HCT116 (cell line): Measurements from ENCODE around the gene CEACAM5. TPM values are rescaled to one million over a fixed set of nuclear protein-coding genes. Genes with fewer than 3 reads are reported as not detected.

ENCODE experiments used
- ATAC-seq: fragments of 200-7000 bp; cut with Tn5 transposase; 2 replicates; pipeline ENCODE4 v1.9.1; 2020; ENCODE audit warnings: mild to moderate bottlenecking, moderate library complexity
- BruUV-seq: library from RNA; stranded (reverse); fragments of 400-500 nt; replicated peaks from 2 replicates; lab custom pipeline; 2021; lab: Mats Ljungman, UMichigan
- CTCF ChIA-PET: fragments of 300-600 bp; sonication (Branson Sonifier 250); formaldehyde crosslinking; loops from one replicate; lab custom pipeline; 2021; ENCODE audit warnings: antibody characterized with exemption; lab: Charles Lee
- POLR2A ChIA-PET: fragments of 300-600, 350-600 bp; sonication (Branson Sonifier 250); formaldehyde crosslinking; loops from one replicate; lab custom pipeline; 2021; ENCODE audit warnings: antibody characterized with exemption; lab: Charles Lee
- RAD21 ChIA-PET, 2 experiments: fragments of 300-600 bp; sonication (Branson Sonifier 250); formaldehyde crosslinking; loops; one replicate each; lab custom pipeline; 2023; ENCODE audit warnings: low total read pairs in 2 of 2; ENCODE audit not compliant: uncharacterized antibody in 2 of 2, unreplicated experiment in 2 of 2, low non-redundant PET in 1 of 2; lab: Charles Lee
- DNase-seq: peaks from one replicate; pipeline ENCODE4 v3.0.0-alpha.2; 2010; ENCODE audit warnings: low read depth, low spot score
- H2AFZ ChIP-seq: fragments of 200-600 bp; shearing (Covaris generic), sonication (generic); 2 replicates; pipeline ENCODE4 v1.6.1; 2017; ENCODE audit warnings: low read depth, mixed run types, mixed read lengths, antibody characterized with exemption, low read length; ENCODE audit not compliant: poor library complexity, severe bottlenecking
- H3K27ac ChIP-seq: 2 replicates; pipeline ENCODE4 v1.5.1; 2012; ENCODE audit warnings: low read depth, low read length
- H3K27me3 ChIP-seq: fragments of 200-600 bp; sonication (generic); 2 replicates; pipeline ENCODE4 v1.6.1; 2016; ENCODE audit warnings: mixed run types, low read length, mixed read lengths; ENCODE audit not compliant: insufficient read depth
- H3K36me3 ChIP-seq, 2 experiments: fragments of 200-500 bp in 1 of 2; fragments of 200-600 bp in 1 of 2; sonication (Bioruptor generic) in 1 of 2; sonication (generic) in 1 of 2; 2 replicates each; pipeline versions ENCODE4 v1.5.1 to v1.6.1; 2014 to 2016; ENCODE audit warnings: low read length in 2 of 2, inconsistent platforms in 1 of 2, mixed read lengths in 1 of 2, mixed run types in 1 of 2; ENCODE audit not compliant: insufficient read depth in 2 of 2, control insufficient read depth in 1 of 2
- H3K4me1 ChIP-seq, 2 experiments: fragments of 200-600 bp in 1 of 2; sonication (generic) in 1 of 2; 2 replicates each; pipeline versions ENCODE4 v1.5.1 to v1.6.1; 2012 to 2017; ENCODE audit warnings: low read length in 2 of 2, inconsistent platforms in 1 of 2, mild to moderate bottlenecking in 1 of 2, mixed read lengths in 1 of 2, mixed run types in 1 of 2, moderate library complexity in 1 of 2; ENCODE audit not compliant: insufficient read depth in 2 of 2, control insufficient read depth in 1 of 2
- H3K4me2 ChIP-seq: fragments of 200-600 bp; sonication (generic); 2 replicates; pipeline ENCODE4 v1.6.1; 2017; ENCODE audit warnings: mixed run types, low read length, mixed read lengths
- H3K4me3 ChIP-seq, 2 experiments: fragments of 200-600 bp in 1 of 2; sonication (generic) in 1 of 2; replicated peaks in 1 of 2; 2 replicates each; pipeline ENCODE4 v1.5.1; 2011 to 2016; ENCODE audit warnings: low read length in 2 of 2, control low read depth in 1 of 2, low read depth in 1 of 2, mild to moderate bottlenecking in 1 of 2, mixed read lengths in 1 of 2, mixed run types in 1 of 2
- H3K79me2 ChIP-seq: fragments of 200-600 bp; sonication (generic); 2 replicates; pipeline ENCODE4 v1.6.1; 2017; ENCODE audit warnings: mild to moderate bottlenecking, mixed run types, low read length, moderate library complexity, mixed read lengths; ENCODE audit not compliant: insufficient read depth
- H3K9ac ChIP-seq: fragments of 200-600 bp; sonication (generic); 2 replicates; pipeline ENCODE4 v1.6.1; 2016; ENCODE audit warnings: low read length, mixed read lengths
- H3K9me2 ChIP-seq: fragments of 200-600 bp; sonication (generic), shearing (Covaris generic); 2 replicates; pipeline ENCODE4 v1.6.1; 2017; ENCODE audit warnings: mixed run types, mild to moderate bottlenecking, moderate library complexity; ENCODE audit not compliant: insufficient read depth
- H3K9me3 ChIP-seq, 2 experiments: fragments of 200-500 bp in 1 of 2; fragments of 200-600 bp in 1 of 2; sonication (Bioruptor generic) in 1 of 2; sonication (generic) in 1 of 2; 2 replicates each; pipeline ENCODE4 v1.6.1; 2014 to 2017; ENCODE audit warnings: low read length in 2 of 2, mixed read lengths in 2 of 2, inconsistent platforms in 1 of 2, low read depth in 1 of 2, mild to moderate bottlenecking in 1 of 2, mixed run types in 1 of 2, moderate library complexity in 1 of 2; ENCODE audit not compliant: control insufficient read depth in 1 of 2, insufficient read depth in 1 of 2
- H4K20me1 ChIP-seq: fragments of 200-600 bp; sonication (generic), shearing (Covaris generic); 2 replicates; pipeline ENCODE4 v1.6.1; 2017; ENCODE audit warnings: mixed run types, mild to moderate bottlenecking, moderate library complexity; ENCODE audit not compliant: insufficient read depth
- EZH2 ChIP-seq: fragments of 200-600 bp; sonication (generic); IDR thresholded peaks from 2 replicates; pipeline ENCODE4 v1.6.1; 2017; ENCODE audit warnings: antibody characterized with exemption, mixed run types
- EZH2phosphoT487 ChIP-seq: fragments of 200-600 bp; IDR thresholded peaks from 2 replicates; pipeline ENCODE4 v1.6.1; 2018; ENCODE audit warnings: antibody characterized with exemption, borderline replicate concordance
- FOSL1 ChIP-seq: IDR thresholded peaks from 2 replicates; pipeline ENCODE4 v1.6.1; 2012; ENCODE audit warnings: low read depth
- TCF7L2 ChIP-seq: IDR thresholded peaks from 2 replicates; pipeline ENCODE4 v1.7.0; 2011; ENCODE audit warnings: borderline replicate concordance, inconsistent platforms; ENCODE audit not compliant: insufficient read depth, insufficient read length; ENCODE audit errors: extremely low read depth
- ZNF274 ChIP-seq: fragments of 200-500 bp; sonication (Bioruptor generic); IDR thresholded peaks from 2 replicates; pipeline ENCODE4 v1.6.1; 2014; ENCODE audit warnings: mild to moderate bottlenecking, low read depth, low read length, inconsistent platforms
- intact Hi-C: fragments of 100-400 bp; cut with micrococcal nuclease; formaldehyde crosslinking; loops from 2 replicates; pipeline ENCODE4 v1.10.0; 2022
- total RNA-seq: library from RNA; stranded (reverse); gene quantifications from one replicate; pipeline ENCODE4 v1.2.1, GENCODE V29; 2021; ENCODE audit not compliant: unreplicated experiment
- TF ChIP-seq, protein P1 (sequence below), 3 experiments: fragments of 200-600 bp in 1 of 3; sonication (generic) in 1 of 3; IDR thresholded peaks in 2 of 3; conservative IDR thresholded peaks in 1 of 3; 2 replicates each; pipeline ENCODE4 v1.5.1; 2012 to 2017; ENCODE audit warnings: low read depth in 2 of 3, low read length in 2 of 3, antibody characterized with exemption in 1 of 3, borderline replicate concordance in 1 of 3, control low read depth in 1 of 3, mild to moderate bottlenecking in 1 of 3, mixed read lengths in 1 of 3, mixed run types in 1 of 3, moderate library complexity in 1 of 3; ENCODE audit not compliant: insufficient read depth in 1 of 3
- TF ChIP-seq, protein P2 (sequence below): IDR thresholded peaks from 2 replicates; pipeline ENCODE4 v1.6.1; 2011; ENCODE audit warnings: mild to moderate bottlenecking, low read length, moderate library complexity; ENCODE audit not compliant: insufficient replicate concordance; ENCODE audit errors: extremely low read depth

Gene CEACAM5
- total RNA-seq, 1 experiment from 2014 or later, result 0.22 TPM

DNA sequence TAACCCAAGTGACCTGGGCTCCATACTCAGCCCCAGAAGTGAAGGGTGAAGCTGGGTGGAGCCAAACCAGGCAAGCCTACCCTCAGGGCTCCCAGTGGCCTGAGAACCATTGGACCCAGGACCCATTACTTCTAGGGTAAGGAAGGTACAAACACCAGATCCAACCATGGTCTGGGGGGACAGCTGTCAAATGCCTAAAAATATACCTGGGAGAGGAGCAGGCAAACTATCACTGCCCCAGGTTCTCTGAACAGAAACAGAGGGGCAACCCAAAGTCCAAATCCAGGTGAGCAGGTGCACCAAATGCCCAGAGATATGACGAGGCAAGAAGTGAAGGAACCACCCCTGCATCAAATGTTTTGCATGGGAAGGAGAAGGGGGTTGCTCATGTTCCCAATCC, 14.2 kb upstream of the CEACAM5 start:
- TF ChIP-seq FOSL1 (no peak), EZH2phosphoT487 (no peak), ZNF274 (no peak), EZH2 (no peak), TCF7L2 (no peak)
- TF ChIP-seq, protein P1, sequence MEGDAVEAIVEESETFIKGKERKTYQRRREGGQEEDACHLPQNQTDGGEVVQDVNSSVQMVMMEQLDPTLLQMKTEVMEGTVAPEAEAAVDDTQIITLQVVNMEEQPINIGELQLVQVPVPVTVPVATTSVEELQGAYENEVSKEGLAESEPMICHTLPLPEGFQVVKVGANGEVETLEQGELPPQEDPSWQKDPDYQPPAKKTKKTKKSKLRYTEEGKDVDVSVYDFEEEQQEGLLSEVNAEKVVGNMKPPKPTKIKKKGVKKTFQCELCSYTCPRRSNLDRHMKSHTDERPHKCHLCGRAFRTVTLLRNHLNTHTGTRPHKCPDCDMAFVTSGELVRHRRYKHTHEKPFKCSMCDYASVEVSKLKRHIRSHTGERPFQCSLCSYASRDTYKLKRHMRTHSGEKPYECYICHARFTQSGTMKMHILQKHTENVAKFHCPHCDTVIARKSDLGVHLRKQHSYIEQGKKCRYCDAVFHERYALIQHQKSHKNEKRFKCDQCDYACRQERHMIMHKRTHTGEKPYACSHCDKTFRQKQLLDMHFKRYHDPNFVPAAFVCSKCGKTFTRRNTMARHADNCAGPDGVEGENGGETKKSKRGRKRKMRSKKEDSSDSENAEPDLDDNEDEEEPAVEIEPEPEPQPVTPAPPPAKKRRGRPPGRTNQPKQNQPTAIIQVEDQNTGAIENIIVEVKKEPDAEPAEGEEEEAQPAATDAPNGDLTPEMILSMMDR (IDR thresholded peaks at IDR 0.05 in 2 of 3, conservative IDR thresholded peaks at IDR 0.05 in 1 of 3; ENCODE audit: borderline replicate concordance in 1 of 3, insufficient read depth in 1 of 3, low read depth in 2 of 3, low read length in 2 of 3), result no peak
- TF ChIP-seq, protein P2, sequence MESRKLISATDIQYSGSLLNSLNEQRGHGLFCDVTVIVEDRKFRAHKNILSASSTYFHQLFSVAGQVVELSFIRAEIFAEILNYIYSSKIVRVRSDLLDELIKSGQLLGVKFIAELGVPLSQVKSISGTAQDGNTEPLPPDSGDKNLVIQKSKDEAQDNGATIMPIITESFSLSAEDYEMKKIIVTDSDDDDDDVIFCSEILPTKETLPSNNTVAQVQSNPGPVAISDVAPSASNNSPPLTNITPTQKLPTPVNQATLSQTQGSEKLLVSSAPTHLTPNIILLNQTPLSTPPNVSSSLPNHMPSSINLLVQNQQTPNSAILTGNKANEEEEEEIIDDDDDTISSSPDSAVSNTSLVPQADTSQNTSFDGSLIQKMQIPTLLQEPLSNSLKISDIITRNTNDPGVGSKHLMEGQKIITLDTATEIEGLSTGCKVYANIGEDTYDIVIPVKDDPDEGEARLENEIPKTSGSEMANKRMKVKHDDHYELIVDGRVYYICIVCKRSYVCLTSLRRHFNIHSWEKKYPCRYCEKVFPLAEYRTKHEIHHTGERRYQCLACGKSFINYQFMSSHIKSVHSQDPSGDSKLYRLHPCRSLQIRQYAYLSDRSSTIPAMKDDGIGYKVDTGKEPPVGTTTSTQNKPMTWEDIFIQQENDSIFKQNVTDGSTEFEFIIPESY, result no peak
- TF ChIP-seq, all 23 proteins: peak for 0
- ChIA-PET POLR2A (no interaction called here), RAD21 (no interaction called here), CTCF (interaction anchor here (0.9 to 5.6 kb wide), 2 partner anchors 13 to 52 kb away, joined by 3 to 37 read pairs; no protein-coding TSS in a partner anchor)
- intact Hi-C loops, result loop anchor here (5.0 kb wide), 1 partner anchor 52 kb away; no protein-coding TSS in a partner anchor
- H3K4me3 ChIP-seq, result no peak overlapping the region
- ATAC-seq (no peak), DNase-seq (no peak)
- H3K27me3 ChIP-seq, result peaks cover 29% of the 10 kb centered on the region
- BruUV-seq, result no TSS peak
- H3K4me1 ChIP-seq, result peaks cover 0 to 5% of the 10 kb centered on the region in 2 experiments; a peak in 1 of 4 replicates
- H3K4me2 ChIP-seq, result no peak overlapping the region
- no peaks in the 10 kb centered on the region for H3K36me3 ChIP-seq
- H3K9ac ChIP-seq, result no peak overlapping the region
- H3K27ac ChIP-seq, result no peak overlapping the region
- H3K9me2 ChIP-seq, result no peaks in the 10 kb centered on the region
- no peak overlapping the region for H2AFZ ChIP-seq
- no peaks in the 10 kb centered on the region for H3K79me2 ChIP-seq
- no peaks in the 10 kb centered on the region for H4K20me1 ChIP-seq
- no peaks in the 10 kb centered on the region for H3K9me3 ChIP-seq
